Measurements from ENCODE around the gene KCNQ4. TPM values are rescaled to one million over a fixed set of nuclear protein-coding genes. Genes with fewer than 3 reads are reported as not detected.

KCNQ4 gene
- total RNA-seq, 1 donor from 2014 or later, result 2.2 TPM

GRCh38 chr1:40789661-40790430 lies 6.3 kb downstream of the KCNQ4 start:
- H3K4me3 ChIP-seq (ENCODE audit: low read depth, low read length), result no peak overlapping the region
- TF ChIP-seq CTCF (conservative IDR thresholded peaks at IDR 0.05; ENCODE audit: low read depth, low read length), result no peak
- no peak for DNase-seq (ENCODE audit: low read depth)

GRCh38 chr1:40792036-40792435 lies 8.4 kb downstream of the KCNQ4 start:
- no peak overlapping the region for H3K4me3 ChIP-seq (ENCODE audit: low read depth, low read length)
- no peak for TF ChIP-seq CTCF (conservative IDR thresholded peaks at IDR 0.05; ENCODE audit: low read depth, low read length)
- DNase-seq (ENCODE audit: low read depth), result no peak

- DNase-seq (ENCODE audit: low read depth), result no peak
- TF ChIP-seq CTCF (conservative IDR thresholded peaks at IDR 0.05; ENCODE audit: low read depth, low read length), result no peak
These were observed 10.0 kb downstream of the KCNQ4 start for GRCh38 chr1:40793617-40794016.

GRCh38 chr1:40794048-40794447 lies 10.5 kb downstream of the KCNQ4 start:
- no peak for TF ChIP-seq CTCF (conservative IDR thresholded peaks at IDR 0.05; ENCODE audit: low read depth, low read length)
- no peak for DNase-seq (ENCODE audit: low read depth)
- H3K4me3 ChIP-seq (ENCODE audit: low read depth, low read length), result no peak overlapping the region

More at GRCh38 chr1:40793617-40794016, 10.0 kb downstream of the KCNQ4 start:
- H3K4me3 ChIP-seq (ENCODE audit: low read depth, low read length), result no peak overlapping the region

- no peak for TF ChIP-seq CTCF (conservative IDR thresholded peaks at IDR 0.05; ENCODE audit: low read depth, low read length)
- no peak overlapping the region for H3K4me3 ChIP-seq (ENCODE audit: low read depth, low read length)
- no peak for DNase-seq (ENCODE audit: low read depth)
These were observed 11.6 kb downstream of the KCNQ4 start for GRCh38 chr1:40794974-40795715.

- no peak overlapping the region for H3K4me3 ChIP-seq (ENCODE audit: low read depth, low read length)
- no peak for TF ChIP-seq CTCF (conservative IDR thresholded peaks at IDR 0.05; ENCODE audit: low read depth, low read length)
- DNase-seq (ENCODE audit: low read depth), result no peak
These were observed 12.4 kb downstream of the KCNQ4 start for GRCh38 chr1:40795811-40796586.
